Measurements from ENCODE around the gene KMT5C.

The KMT5C gene

GRCh38 chr19:55339105-55339888 lies at the start of gene KMT5C:
TSS of gene KMT5C (plus strand) at chr19:55339876. CDS start at chr19:55341937, 2,061 bp downstream.
- peak; percentile 100 for DNase-seq (ENCODE audit: low spot score)

GRCh38 chr19:55297267-55297666 lies 42.4 kb upstream of the KMT5C start:
- DNase-seq (ENCODE audit: low spot score), result no peak

- no peak for DNase-seq (ENCODE audit: low spot score)
Measured at GRCh38 chr19:55299991-55300390, 39.7 kb upstream of the KMT5C start.

- no peak for DNase-seq (ENCODE audit: low spot score)
Measured at GRCh38 chr19:55300886-55301458, 38.7 kb upstream of the KMT5C start.

GRCh38 chr19:55301459-55302317 lies 38.0 kb upstream of the KMT5C start:
- DNase-seq (ENCODE audit: low spot score), result peak; percentile 99

GRCh38 chr19:55302318-55302703 lies 37.4 kb upstream of the KMT5C start:
- no peak for DNase-seq (ENCODE audit: low spot score)

- no peak for DNase-seq (ENCODE audit: low spot score)
Measured at GRCh38 chr19:55303477-55303876, 36.2 kb upstream of the KMT5C start.

GRCh38 chr19:55304279-55304978 lies 35.2 kb upstream of the KMT5C start:
- peak; percentile 51 for DNase-seq (ENCODE audit: low spot score)

GRCh38 chr19:55304980-55305379 lies 34.7 kb upstream of the KMT5C start:
- no peak for DNase-seq (ENCODE audit: low spot score)

- peak; percentile 61 for DNase-seq (ENCODE audit: low spot score)
Measured at GRCh38 chr19:55305491-55305890, 34.2 kb upstream of the KMT5C start.

- no peak for DNase-seq (ENCODE audit: low spot score)
Measured at GRCh38 chr19:55305983-55306562, 33.6 kb upstream of the KMT5C start.

- DNase-seq (ENCODE audit: low spot score), result no peak
Measured at GRCh38 chr19:55306712-55307111, 33.0 kb upstream of the KMT5C start.

- DNase-seq (ENCODE audit: low spot score), result no peak
Measured at GRCh38 chr19:55308281-55308680, 31.4 kb upstream of the KMT5C start.

- no peak for DNase-seq (ENCODE audit: low spot score)
Measured at GRCh38 chr19:55309448-55309847, 30.2 kb upstream of the KMT5C start.

- no peak for DNase-seq (ENCODE audit: low spot score)
Measured at GRCh38 chr19:55310498-55310897, 29.2 kb upstream of the KMT5C start.

GRCh38 chr19:55311397-55311796 lies 28.3 kb upstream of the KMT5C start:
- no peak for DNase-seq (ENCODE audit: low spot score)

GRCh38 chr19:55311797-55312196 lies 27.9 kb upstream of the KMT5C start:
- DNase-seq (ENCODE audit: low spot score), result no peak

GRCh38 chr19:55312621-55313512 lies 26.8 kb upstream of the KMT5C start:
- DNase-seq (ENCODE audit: low spot score), result no peak

- no peak for DNase-seq (ENCODE audit: low spot score)
Measured at GRCh38 chr19:55314396-55314795, 25.3 kb upstream of the KMT5C start.

- DNase-seq (ENCODE audit: low spot score), result no peak
Measured at GRCh38 chr19:55315956-55316525, 23.6 kb upstream of the KMT5C start.

All from AG08396 (cell line).